ENCODE measurements around the gene ITSN1.
"Not testable (repeated sequence)": the region's sequence is repeated elsewhere in the genome, so short reads cannot be mapped to it uniquely, and the experiment has no call there.

Gene ITSN1

GRCh38 chr21:33684068-33684467, 41.8 kb downstream of the ITSN1 start:
- no peak for DNase-seq

- no peak for DNase-seq
These were observed 42.7 kb downstream of the ITSN1 start for GRCh38 chr21:33684923-33685560.

- DNase-seq: no peak
These were observed 43.4 kb downstream of the ITSN1 start for GRCh38 chr21:33685613-33686197.

- no peak for DNase-seq
These were observed 44.1 kb downstream of the ITSN1 start for GRCh38 chr21:33686386-33686785.

GRCh38 chr21:33687634-33688033, 45.3 kb downstream of the ITSN1 start:
- DNase-seq: no peak

- DNase-seq: no peak
These were observed 46.1 kb downstream of the ITSN1 start for GRCh38 chr21:33688353-33688752.

- no peak for DNase-seq
These were observed 48.6 kb downstream of the ITSN1 start for GRCh38 chr21:33690874-33691273.

- DNase-seq: no peak
These were observed 49.8 kb downstream of the ITSN1 start for GRCh38 chr21:33691945-33692603.

GRCh38 chr21:33695813-33696212, 53.5 kb downstream of the ITSN1 start:
- no peak for DNase-seq

GRCh38 chr21:33696465-33696864, 54.2 kb downstream of the ITSN1 start:
- DNase-seq: no peak

- DNase-seq: no peak
These were observed 56.0 kb downstream of the ITSN1 start for GRCh38 chr21:33698087-33698860.

- DNase-seq: no peak
These were observed 57.0 kb downstream of the ITSN1 start for GRCh38 chr21:33699277-33699676.

GRCh38 chr21:33700491-33700890, 58.2 kb downstream of the ITSN1 start:
- no peak for DNase-seq

GRCh38 chr21:33703750-33704606, 61.7 kb downstream of the ITSN1 start:
- DNase-seq: no peak

GRCh38 chr21:33707846-33708245, 65.5 kb downstream of the ITSN1 start:
- no peak for DNase-seq

GRCh38 chr21:33708874-33709273, 66.6 kb downstream of the ITSN1 start:
- no peak for DNase-seq

- DNase-seq: no peak
These were observed 69.9 kb downstream of the ITSN1 start for GRCh38 chr21:33712022-33712803.

- no peak for DNase-seq
These were observed 78.8 kb downstream of the ITSN1 start for GRCh38 chr21:33721081-33721480.

- not testable (repeated sequence) for DNase-seq
These were observed 86.8 kb downstream of the ITSN1 start for GRCh38 chr21:33729139-33729538.

GRCh38 chr21:33729641-33730040, 87.3 kb downstream of the ITSN1 start:
- no peak for DNase-seq

- no peak for DNase-seq
These were observed 89.1 kb downstream of the ITSN1 start for GRCh38 chr21:33731447-33731846.

- DNase-seq: no peak
These were observed 89.7 kb downstream of the ITSN1 start for GRCh38 chr21:33732038-33732437.

Measured in activated CD4-positive, alpha-beta T cell treated with anti-CD3 and anti-CD28 coated beads, Interleukin-2, amount 50 U/mL, for 16 hours (primary cell).